Measurements from ENCODE around the gene CMTM2.

DNA sequence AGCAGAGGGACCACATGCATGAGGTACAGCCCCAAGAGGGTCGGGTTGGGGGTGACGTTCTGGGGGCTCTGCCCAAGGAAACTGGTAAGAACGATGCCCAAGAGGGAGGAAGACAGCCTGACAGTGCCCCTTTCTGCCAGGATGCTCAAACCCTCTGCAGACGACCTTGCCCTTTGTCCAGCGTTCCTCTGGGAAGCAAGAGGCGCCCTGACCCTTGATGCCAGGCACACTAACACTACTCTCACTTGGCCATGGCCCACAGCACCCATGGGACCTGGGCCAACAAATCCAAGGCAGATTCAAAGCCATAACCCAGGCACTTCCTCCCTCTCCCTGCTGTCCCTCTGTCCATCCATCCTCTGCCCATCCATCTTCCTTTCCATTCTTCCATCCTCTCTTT is 49.8 kb upstream of the CMTM2 start:
- TF ChIP-seq, protein P1, sequence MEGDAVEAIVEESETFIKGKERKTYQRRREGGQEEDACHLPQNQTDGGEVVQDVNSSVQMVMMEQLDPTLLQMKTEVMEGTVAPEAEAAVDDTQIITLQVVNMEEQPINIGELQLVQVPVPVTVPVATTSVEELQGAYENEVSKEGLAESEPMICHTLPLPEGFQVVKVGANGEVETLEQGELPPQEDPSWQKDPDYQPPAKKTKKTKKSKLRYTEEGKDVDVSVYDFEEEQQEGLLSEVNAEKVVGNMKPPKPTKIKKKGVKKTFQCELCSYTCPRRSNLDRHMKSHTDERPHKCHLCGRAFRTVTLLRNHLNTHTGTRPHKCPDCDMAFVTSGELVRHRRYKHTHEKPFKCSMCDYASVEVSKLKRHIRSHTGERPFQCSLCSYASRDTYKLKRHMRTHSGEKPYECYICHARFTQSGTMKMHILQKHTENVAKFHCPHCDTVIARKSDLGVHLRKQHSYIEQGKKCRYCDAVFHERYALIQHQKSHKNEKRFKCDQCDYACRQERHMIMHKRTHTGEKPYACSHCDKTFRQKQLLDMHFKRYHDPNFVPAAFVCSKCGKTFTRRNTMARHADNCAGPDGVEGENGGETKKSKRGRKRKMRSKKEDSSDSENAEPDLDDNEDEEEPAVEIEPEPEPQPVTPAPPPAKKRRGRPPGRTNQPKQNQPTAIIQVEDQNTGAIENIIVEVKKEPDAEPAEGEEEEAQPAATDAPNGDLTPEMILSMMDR (IDR thresholded peaks at IDR 0.05; ENCODE audit: poor library complexity, severe bottlenecking) = no peak
- TF ChIP-seq SMC3 (conservative IDR thresholded peaks at IDR 0.05; ENCODE audit: poor library complexity) (no peak), EZH2 (IDR thresholded peaks at IDR 0.05; ENCODE audit: borderline replicate concordance, insufficient read depth, low read length, poor library complexity, severe bottlenecking) (no peak), MXI1 (conservative IDR thresholded peaks at IDR 0.05; ENCODE audit: poor library complexity, severe bottlenecking) (no peak), POLR2AphosphoS5 (IDR thresholded peaks at IDR 0.05) (no peak), EP300 (conservative IDR thresholded peaks at IDR 0.05; ENCODE audit: poor library complexity, severe bottlenecking) (no peak), TAF1 (IDR thresholded peaks at IDR 0.05; ENCODE audit: low read depth) (no peak)
- TF ChIP-seq, protein P2, sequence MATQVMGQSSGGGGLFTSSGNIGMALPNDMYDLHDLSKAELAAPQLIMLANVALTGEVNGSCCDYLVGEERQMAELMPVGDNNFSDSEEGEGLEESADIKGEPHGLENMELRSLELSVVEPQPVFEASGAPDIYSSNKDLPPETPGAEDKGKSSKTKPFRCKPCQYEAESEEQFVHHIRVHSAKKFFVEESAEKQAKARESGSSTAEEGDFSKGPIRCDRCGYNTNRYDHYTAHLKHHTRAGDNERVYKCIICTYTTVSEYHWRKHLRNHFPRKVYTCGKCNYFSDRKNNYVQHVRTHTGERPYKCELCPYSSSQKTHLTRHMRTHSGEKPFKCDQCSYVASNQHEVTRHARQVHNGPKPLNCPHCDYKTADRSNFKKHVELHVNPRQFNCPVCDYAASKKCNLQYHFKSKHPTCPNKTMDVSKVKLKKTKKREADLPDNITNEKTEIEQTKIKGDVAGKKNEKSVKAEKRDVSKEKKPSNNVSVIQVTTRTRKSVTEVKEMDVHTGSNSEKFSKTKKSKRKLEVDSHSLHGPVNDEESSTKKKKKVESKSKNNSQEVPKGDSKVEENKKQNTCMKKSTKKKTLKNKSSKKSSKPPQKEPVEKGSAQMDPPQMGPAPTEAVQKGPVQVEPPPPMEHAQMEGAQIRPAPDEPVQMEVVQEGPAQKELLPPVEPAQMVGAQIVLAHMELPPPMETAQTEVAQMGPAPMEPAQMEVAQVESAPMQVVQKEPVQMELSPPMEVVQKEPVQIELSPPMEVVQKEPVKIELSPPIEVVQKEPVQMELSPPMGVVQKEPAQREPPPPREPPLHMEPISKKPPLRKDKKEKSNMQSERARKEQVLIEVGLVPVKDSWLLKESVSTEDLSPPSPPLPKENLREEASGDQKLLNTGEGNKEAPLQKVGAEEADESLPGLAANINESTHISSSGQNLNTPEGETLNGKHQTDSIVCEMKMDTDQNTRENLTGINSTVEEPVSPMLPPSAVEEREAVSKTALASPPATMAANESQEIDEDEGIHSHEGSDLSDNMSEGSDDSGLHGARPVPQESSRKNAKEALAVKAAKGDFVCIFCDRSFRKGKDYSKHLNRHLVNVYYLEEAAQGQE (IDR thresholded peaks at IDR 0.05; ENCODE audit: borderline replicate concordance) = no peak
